Vagina (tissue), 2 donors: ENCODE measurements around the gene KLK2.

Experiments used
- POLR2A ChIP-seq, 2 donors: fragments of 450-650 bp; IDR thresholded peaks; one replicate each; pipeline ENCODE4 v1.6.1; 2017; ENCODE audit warnings: antibody characterized with exemption in 2 of 2, mild to moderate bottlenecking in 2 of 2, moderate library complexity in 2 of 2
- TF ChIP-seq, protein P1 (sequence below), 3 experiments: fragments of 450-650 bp in 2 of 3; fragments of 200-600 bp in 1 of 3; sonication (generic) in 1 of 3; IDR thresholded peaks; one replicate each; pipeline ENCODE4 v1.5.1; 2017 to 2019; ENCODE audit warnings: antibody characterized with exemption in 3 of 3, mild to moderate bottlenecking in 2 of 3, moderate library complexity in 2 of 3

DNA sequence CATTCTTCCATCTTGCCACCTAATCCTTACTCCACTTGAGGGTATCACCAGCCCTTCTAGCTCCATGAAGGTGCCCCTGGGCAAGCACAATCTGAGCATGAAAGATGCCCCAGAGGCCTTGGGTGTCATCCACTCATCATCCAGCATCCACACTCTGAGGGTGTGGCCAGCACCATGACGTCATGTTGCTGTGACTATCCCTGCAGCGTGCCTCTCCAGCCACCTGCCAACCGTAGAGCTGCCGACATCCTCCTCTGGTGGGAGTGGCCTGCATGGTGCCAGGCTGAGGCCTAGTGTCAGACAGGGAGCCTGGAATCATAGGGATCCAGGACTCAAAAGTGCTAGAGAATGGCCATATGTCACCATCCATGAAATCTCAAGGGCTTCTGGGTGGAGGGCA lies 21.6 kb upstream of the KLK2 start:
- no peak for TF ChIP-seq POLR2A (IDR thresholded peaks at IDR 0.05)
- TF ChIP-seq, protein P1, sequence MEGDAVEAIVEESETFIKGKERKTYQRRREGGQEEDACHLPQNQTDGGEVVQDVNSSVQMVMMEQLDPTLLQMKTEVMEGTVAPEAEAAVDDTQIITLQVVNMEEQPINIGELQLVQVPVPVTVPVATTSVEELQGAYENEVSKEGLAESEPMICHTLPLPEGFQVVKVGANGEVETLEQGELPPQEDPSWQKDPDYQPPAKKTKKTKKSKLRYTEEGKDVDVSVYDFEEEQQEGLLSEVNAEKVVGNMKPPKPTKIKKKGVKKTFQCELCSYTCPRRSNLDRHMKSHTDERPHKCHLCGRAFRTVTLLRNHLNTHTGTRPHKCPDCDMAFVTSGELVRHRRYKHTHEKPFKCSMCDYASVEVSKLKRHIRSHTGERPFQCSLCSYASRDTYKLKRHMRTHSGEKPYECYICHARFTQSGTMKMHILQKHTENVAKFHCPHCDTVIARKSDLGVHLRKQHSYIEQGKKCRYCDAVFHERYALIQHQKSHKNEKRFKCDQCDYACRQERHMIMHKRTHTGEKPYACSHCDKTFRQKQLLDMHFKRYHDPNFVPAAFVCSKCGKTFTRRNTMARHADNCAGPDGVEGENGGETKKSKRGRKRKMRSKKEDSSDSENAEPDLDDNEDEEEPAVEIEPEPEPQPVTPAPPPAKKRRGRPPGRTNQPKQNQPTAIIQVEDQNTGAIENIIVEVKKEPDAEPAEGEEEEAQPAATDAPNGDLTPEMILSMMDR (IDR thresholded peaks at IDR 0.05): no peak
